Measurements from ENCODE around the gene NOS1.

Gene NOS1

DNA sequence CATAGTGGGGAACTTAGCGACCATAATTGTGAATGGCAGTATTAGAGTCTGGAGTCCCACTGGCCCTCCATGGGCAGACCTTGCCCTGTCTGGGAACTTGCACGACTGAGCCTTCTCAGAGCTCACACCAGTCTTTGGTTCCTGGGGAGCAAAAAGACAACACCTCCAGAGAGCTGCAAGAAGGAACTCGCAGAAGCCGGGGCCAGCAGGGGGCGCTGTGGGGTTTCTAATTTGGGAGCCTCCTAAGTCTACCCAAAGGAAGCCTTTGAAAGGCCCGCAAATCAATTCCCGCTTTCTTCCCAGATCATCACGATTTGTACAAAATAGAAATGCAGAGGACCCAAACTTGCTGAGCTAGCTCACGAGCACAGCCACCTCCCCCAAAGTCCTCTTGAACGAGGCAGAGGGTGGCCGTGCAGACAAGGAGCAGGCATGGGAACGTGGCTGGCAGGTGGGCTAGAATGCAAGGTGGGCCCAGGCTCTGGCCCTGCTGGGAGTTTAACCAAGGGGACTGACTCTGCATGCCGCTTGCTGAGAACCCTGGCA is 124.9 kb downstream of the NOS1 start:
- DNase-seq (ENCODE audit: low read depth in 2 of 2) = peak; percentile 56 to 62
- TF ChIP-seq, protein P1, sequence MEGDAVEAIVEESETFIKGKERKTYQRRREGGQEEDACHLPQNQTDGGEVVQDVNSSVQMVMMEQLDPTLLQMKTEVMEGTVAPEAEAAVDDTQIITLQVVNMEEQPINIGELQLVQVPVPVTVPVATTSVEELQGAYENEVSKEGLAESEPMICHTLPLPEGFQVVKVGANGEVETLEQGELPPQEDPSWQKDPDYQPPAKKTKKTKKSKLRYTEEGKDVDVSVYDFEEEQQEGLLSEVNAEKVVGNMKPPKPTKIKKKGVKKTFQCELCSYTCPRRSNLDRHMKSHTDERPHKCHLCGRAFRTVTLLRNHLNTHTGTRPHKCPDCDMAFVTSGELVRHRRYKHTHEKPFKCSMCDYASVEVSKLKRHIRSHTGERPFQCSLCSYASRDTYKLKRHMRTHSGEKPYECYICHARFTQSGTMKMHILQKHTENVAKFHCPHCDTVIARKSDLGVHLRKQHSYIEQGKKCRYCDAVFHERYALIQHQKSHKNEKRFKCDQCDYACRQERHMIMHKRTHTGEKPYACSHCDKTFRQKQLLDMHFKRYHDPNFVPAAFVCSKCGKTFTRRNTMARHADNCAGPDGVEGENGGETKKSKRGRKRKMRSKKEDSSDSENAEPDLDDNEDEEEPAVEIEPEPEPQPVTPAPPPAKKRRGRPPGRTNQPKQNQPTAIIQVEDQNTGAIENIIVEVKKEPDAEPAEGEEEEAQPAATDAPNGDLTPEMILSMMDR (IDR thresholded peaks at IDR 0.05; ENCODE audit: low read depth, low read length) = peak; percentile 63
- H3K4me3 ChIP-seq (replicated peaks in 1 of 2; ENCODE audit: low read depth in 2 of 2, low read length in 2 of 2) = no peak overlapping the region

DNA sequence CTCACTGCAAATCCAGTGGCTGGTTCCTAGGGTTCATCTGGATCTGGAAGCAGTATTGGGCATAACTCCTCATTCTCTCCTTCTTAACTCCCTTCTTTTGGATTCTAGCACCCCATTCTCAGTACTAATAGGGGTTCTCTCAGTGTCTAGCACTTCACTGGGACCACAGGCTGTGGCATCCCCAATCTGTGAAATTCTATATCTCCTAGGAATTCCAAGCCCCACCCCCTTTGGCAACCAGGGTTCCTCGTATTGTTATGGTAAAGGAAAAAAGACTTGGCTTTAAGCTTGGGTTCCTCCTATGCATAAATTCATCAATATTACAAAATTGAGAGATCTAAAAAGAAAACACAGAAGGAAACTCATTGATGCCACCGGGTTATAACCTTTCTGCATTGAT is 126.2 kb downstream of the NOS1 start:
- no peak for DNase-seq (ENCODE audit: low read depth in 2 of 2)
- no peak overlapping the region for H3K4me3 ChIP-seq (replicated peaks in 1 of 2; ENCODE audit: low read depth in 2 of 2, low read length in 2 of 2)
- TF ChIP-seq, protein P1 (IDR thresholded peaks at IDR 0.05; ENCODE audit: low read depth, low read length) = no peak

DNA sequence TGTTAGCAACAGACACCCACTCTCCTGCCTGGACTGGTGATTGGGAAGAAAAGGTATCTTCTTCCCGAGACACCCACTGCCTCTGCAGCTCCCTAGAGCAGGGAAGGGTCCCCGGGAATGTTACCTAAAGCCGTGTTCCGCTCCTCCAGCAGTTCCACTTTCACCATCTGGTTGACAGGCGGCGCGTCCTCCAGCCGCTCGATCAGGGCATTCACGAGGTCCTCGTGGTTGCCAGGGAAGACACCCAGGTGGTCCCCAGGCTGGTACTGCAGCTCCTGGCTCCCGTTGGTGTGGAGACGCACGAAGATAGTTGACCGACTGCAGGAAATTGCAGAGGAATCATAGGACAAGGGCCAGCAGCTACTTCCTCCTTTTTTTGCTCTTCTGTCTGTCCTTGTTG is 127.0 kb downstream of the NOS1 start:
- no peak overlapping the region for H3K4me3 ChIP-seq (replicated peaks in 1 of 2; ENCODE audit: low read depth in 2 of 2, low read length in 2 of 2)
- no peak for DNase-seq (ENCODE audit: low read depth in 2 of 2)
- TF ChIP-seq, protein P1 (IDR thresholded peaks at IDR 0.05; ENCODE audit: low read depth, low read length) = no peak

DNA sequence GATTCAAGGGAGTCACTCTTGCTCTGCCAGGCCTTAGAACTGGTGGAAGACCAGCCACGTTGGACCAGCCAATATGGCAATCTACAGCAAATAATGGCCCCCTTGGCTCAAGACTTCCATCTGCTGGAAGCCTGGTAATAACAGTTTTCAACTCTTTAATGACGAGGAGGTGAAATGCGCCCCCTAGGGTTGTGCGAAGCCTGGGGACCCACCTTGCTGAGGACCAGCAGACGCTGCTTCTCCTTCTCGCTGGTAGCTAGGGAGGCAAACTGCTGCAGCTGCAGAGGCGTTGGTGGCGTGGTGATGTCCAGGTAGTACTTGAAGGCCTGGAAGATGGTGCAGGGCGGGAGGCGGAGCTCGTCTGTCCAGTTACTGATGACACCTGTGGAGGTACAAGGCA is 129.7 kb downstream of the NOS1 start:
- TF ChIP-seq, protein P1 (IDR thresholded peaks at IDR 0.05; ENCODE audit: low read depth, low read length) = no peak
- H3K4me3 ChIP-seq (replicated peaks in 1 of 2; ENCODE audit: low read depth in 2 of 2, low read length in 2 of 2) = no peak overlapping the region
- no peak for DNase-seq (ENCODE audit: low read depth in 2 of 2)

DNA sequence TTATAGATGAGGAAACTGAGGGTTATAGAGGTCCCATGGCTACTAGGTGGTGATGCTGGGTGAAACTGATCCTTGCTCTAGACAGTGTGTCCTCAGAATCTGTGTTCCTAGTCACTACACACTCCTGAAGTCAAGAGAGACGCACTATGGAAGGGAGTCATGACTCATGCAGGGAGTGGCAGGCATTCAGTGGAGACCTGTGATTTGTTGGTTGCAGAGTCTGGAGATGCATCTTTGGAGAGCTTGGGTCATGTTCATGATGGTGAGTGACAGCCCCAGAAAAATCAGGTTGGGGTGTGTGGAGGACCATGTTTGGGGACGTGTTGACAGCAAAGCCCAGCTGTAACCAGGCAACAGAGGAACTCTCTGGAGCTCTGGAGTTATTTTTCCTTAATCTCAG is 133.2 kb downstream of the NOS1 start:
- H3K4me3 ChIP-seq (replicated peaks in 1 of 2; ENCODE audit: low read depth in 2 of 2, low read length in 2 of 2) = no peak overlapping the region
- TF ChIP-seq, protein P1 (IDR thresholded peaks at IDR 0.05; ENCODE audit: low read depth, low read length) = no peak
- DNase-seq (ENCODE audit: low read depth in 2 of 2) = peak in 1 of 2 donors; percentile 4

DNA sequence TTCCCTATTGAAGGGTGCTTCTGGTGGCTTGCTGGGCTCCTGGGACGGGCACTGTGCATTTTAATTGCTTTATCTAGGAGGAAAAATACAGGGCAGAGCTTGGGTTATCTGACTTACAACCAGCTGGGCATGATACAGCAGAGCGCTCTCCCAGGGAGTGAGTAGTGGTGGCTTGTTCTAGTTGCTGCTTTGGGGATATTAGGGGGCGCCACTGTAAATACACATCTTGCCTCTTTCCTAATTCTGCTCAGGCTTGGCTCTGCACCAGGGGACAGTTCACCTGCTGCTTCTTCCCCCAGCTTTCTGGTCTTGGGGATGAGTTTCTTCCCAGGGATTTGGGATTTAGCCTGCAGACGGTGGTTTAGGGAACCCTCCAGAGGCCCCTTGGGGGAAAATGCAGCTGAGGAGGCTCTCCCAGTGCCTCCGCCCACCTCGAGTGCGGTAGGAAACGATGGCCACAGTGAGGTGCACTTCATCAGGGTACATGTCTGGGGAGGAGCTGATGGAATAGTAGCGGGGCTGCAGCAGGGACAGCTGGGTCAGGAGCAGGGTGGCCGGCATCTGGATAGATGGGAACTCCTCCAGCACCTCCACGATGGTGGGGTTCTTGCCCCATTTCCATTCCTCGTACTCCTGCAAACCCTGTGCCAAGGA is 134.3 kb downstream of the NOS1 start:
- no peak overlapping the region for H3K4me3 ChIP-seq (replicated peaks in 1 of 2; ENCODE audit: low read depth in 2 of 2, low read length in 2 of 2)
- TF ChIP-seq, protein P1 (IDR thresholded peaks at IDR 0.05; ENCODE audit: low read depth, low read length) = no peak
- DNase-seq (ENCODE audit: low read depth in 2 of 2) = no peak

DNA sequence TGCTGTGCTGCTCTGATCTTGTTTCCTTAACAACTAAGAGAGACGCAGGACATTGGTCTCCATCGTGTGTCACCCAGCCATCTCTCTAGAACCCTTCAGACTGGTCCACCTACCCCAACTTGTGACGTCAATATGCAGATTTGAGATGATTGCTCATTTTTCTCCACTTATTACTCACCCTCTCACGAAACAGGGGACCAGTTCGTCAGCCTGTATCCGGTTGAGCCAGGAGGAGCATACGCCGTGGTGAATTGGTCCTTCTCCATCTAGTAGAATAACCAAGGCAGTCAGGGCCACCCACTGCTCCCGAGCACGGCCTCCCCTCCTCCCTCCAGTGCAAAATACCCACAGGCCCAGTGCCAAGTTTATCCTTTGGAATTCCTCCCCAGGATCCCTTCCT is 134.9 kb downstream of the NOS1 start:
- H3K4me3 ChIP-seq (replicated peaks in 1 of 2; ENCODE audit: low read depth in 2 of 2, low read length in 2 of 2) = no peak overlapping the region
- no peak for DNase-seq (ENCODE audit: low read depth in 2 of 2)
- TF ChIP-seq, protein P1 (IDR thresholded peaks at IDR 0.05; ENCODE audit: low read depth, low read length) = no peak

Data from cardiac fibroblast (primary cell).